ENCODE measurements around the gene ZNHIT2. TPM values are rescaled to one million over a fixed set of nuclear protein-coding genes. Genes with fewer than 3 reads are reported as not detected.

The ZNHIT2 gene
- total RNA-seq, 1 donor from 2014 or later, result 1.5 TPM

- Histone ChIP-seq H3K27ac (no peak overlapping the region), H3F3A (ENCODE audit: low read depth) (peaks cover 2% of the 10 kb centered on the region), H3K4me1 (peaks cover 6% of the 10 kb centered on the region), H2AFZ (replicated peaks) (no peak overlapping the region), H3K4me3 (no peak overlapping the region), H3K9ac (no peak overlapping the region), H3K4me2 (no peak overlapping the region), H3K36me3 (no peaks in the 10 kb centered on the region), H3K9me3 (ENCODE audit: low read depth) (no peaks in the 10 kb centered on the region), H3K27me3 (no peaks in the 10 kb centered on the region), H4K20me1 (ENCODE audit: low read depth) (no peaks in the 10 kb centered on the region), H3K79me2 (ENCODE audit: low read depth) (peaks cover 10% of the 10 kb centered on the region)
- Mint-ChIP-seq H3K9me3 (no peaks in the 10 kb centered on the region), H3K36me3 (peaks cover 4% of the 10 kb centered on the region), H3K4me1 (peaks cover 8% of the 10 kb centered on the region), H3K4me3 (no peak overlapping the region), H3K27me3 (ENCODE audit: insufficient read depth, low read depth) (peaks cover 9% of the 10 kb centered on the region), H3K27ac (no peak overlapping the region)
- DNase-seq (ENCODE audit: low spot score), result no peak
- TF ChIP-seq CTCF (IDR thresholded peaks at IDR 0.05), result no peak
- TF ChIP-seq EZH2phosphoT487 (IDR thresholded peaks at IDR 0.05), result no peak
- no peak for TF ChIP-seq EZH2 (IDR thresholded peaks at IDR 0.05)
These were observed 27.9 kb downstream of the ZNHIT2 start for GRCh38 chr11:65089621-65090020.

- Histone ChIP-seq H3K36me3 (no peaks in the 10 kb centered on the region), H3K27ac (no peak overlapping the region), H3K79me2 (ENCODE audit: low read depth) (peaks cover 22% of the 10 kb centered on the region), H2AFZ (replicated peaks) (no peak overlapping the region), H3K4me2 (no peak overlapping the region), H3K9me3 (ENCODE audit: low read depth) (no peaks in the 10 kb centered on the region), H3K4me1 (peaks cover 10% of the 10 kb centered on the region), H3F3A (ENCODE audit: low read depth) (peaks cover 8% of the 10 kb centered on the region), H3K4me3 (no peak overlapping the region), H3K9ac (no peak overlapping the region), H4K20me1 (ENCODE audit: low read depth) (no peaks in the 10 kb centered on the region), H3K27me3 (no peaks in the 10 kb centered on the region)
- H3K36me3 Mint-ChIP-seq, result peaks cover 5% of the 10 kb centered on the region
- H3K27me3 Mint-ChIP-seq (ENCODE audit: insufficient read depth, low read depth), result peaks cover 9% of the 10 kb centered on the region
- H3K9me3 Mint-ChIP-seq, result no peaks in the 10 kb centered on the region
- no peak overlapping the region for H3K4me3 Mint-ChIP-seq
- no peak for TF ChIP-seq EZH2 (IDR thresholded peaks at IDR 0.05)
- no peak for TF ChIP-seq EZH2phosphoT487 (IDR thresholded peaks at IDR 0.05)
- TF ChIP-seq CTCF (IDR thresholded peaks at IDR 0.05), result no peak
- peaks cover 17% of the 10 kb centered on the region for H3K4me1 Mint-ChIP-seq
- H3K27ac Mint-ChIP-seq, result no peak overlapping the region
- no peak for DNase-seq (ENCODE audit: low spot score)
These were observed 29.7 kb downstream of the ZNHIT2 start for GRCh38 chr11:65087827-65088226.

- Histone ChIP-seq H3K27ac (no peak overlapping the region), H3K4me1 (peaks cover 14% of the 10 kb centered on the region), H3K79me2 (ENCODE audit: low read depth) (peaks cover 28% of the 10 kb centered on the region), H3K9me3 (ENCODE audit: low read depth) (no peaks in the 10 kb centered on the region), H3K36me3 (no peaks in the 10 kb centered on the region), H4K20me1 (ENCODE audit: low read depth) (no peaks in the 10 kb centered on the region), H3K4me3 (no peak overlapping the region), H3K9ac (no peak overlapping the region), H3F3A (ENCODE audit: low read depth) (peaks cover 8% of the 10 kb centered on the region), H2AFZ (replicated peaks) (no peak overlapping the region), H3K27me3 (no peaks in the 10 kb centered on the region), H3K4me2 (no peak overlapping the region)
- H3K4me1 Mint-ChIP-seq, result peaks cover 20% of the 10 kb centered on the region
- peak overlapping the region; percentile 48 for H3K4me3 Mint-ChIP-seq
- H3K36me3 Mint-ChIP-seq, result peaks cover 6% of the 10 kb centered on the region
- no peaks in the 10 kb centered on the region for H3K9me3 Mint-ChIP-seq
- peaks cover 9% of the 10 kb centered on the region for H3K27me3 Mint-ChIP-seq (ENCODE audit: insufficient read depth, low read depth)
- no peak for DNase-seq (ENCODE audit: low spot score)
- no peak overlapping the region for H3K27ac Mint-ChIP-seq
- TF ChIP-seq CTCF (IDR thresholded peaks at IDR 0.05), result no peak
- TF ChIP-seq EZH2 (IDR thresholded peaks at IDR 0.05), result no peak
- TF ChIP-seq EZH2phosphoT487 (IDR thresholded peaks at IDR 0.05), result no peak
These were observed 30.3 kb downstream of the ZNHIT2 start for GRCh38 chr11:65087216-65087615.
